Chondrocyte (in vitro differentiated cells): ENCODE results near the gene ZCCHC7. TPM values are rescaled to one million over a fixed set of nuclear protein-coding genes. Genes with fewer than 3 reads are reported as not detected.

Experiments used
- DNase-seq: peaks from one replicate; pipeline ENCODE4 v3.0.0; 2021; ENCODE audit warnings: mixed read lengths, low spot score
- H3K27ac Mint-ChIP-seq: one replicate; pipeline ENCODE4 v1.8.0; 2021; ENCODE audit warnings: mild to moderate bottlenecking, moderate library complexity, mixed read lengths; ENCODE audit not compliant: unreplicated experiment
- H3K27me3 Mint-ChIP-seq: 2 replicates; pipeline ENCODE4 v1.8.0; 2021; ENCODE audit warnings: low read depth, mixed read lengths
- H3K36me3 Mint-ChIP-seq: 2 replicates; pipeline ENCODE4 v1.8.0; 2021; ENCODE audit warnings: low read depth, mixed read lengths
- H3K4me1 Mint-ChIP-seq: 2 replicates; pipeline ENCODE4 v1.8.0; 2021; ENCODE audit warnings: low read depth, mild to moderate bottlenecking, mixed read lengths
- H3K4me3 Mint-ChIP-seq: one replicate; pipeline ENCODE4 v1.8.0; 2021; ENCODE audit warnings: mild to moderate bottlenecking, moderate library complexity, mixed read lengths; ENCODE audit not compliant: unreplicated experiment
- H3K9me3 Mint-ChIP-seq: 2 replicates; pipeline ENCODE4 v1.8.0; 2021; ENCODE audit warnings: low read depth, mixed read lengths
- CTCF ChIP-seq: fragments of 200-600 bp; sonication (generic); IDR thresholded peaks from 2 replicates; pipeline ENCODE4 v1.5.0; 2021; ENCODE audit warnings: antibody characterized with exemption, mild to moderate bottlenecking, moderate library complexity
- total RNA-seq: library from RNA; stranded (reverse); gene quantifications from 3 replicates; pipeline ENCODE4 v1.2.1, GENCODE V29; 2021

ZCCHC7 gene
- total RNA-seq, 1 donor from 2014 or later: 22.5 TPM

DNA sequence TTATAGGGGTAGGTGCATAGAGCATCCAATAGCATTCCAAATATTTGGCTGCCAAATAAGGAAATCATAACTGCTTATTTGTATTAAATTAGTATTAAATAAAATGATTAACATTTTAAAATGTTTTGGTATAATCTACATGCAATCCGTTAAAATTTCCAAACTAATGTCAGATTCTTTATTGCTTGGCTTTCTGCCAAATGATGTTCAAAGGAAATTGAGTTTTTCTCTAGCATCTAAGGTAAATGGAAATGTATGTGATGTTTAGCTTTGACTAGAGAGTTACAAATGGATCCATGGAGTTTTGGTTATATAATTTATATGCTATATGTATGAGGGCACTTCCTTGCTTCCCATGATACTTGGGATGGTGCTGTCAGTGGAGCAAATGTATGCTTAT, 121.7 kb downstream of the ZCCHC7 start:
- no peaks in the 10 kb centered on the region for H3K9me3 Mint-ChIP-seq
- H3K4me1 Mint-ChIP-seq: peaks cover 3% of the 10 kb centered on the region
- H3K36me3 Mint-ChIP-seq: peaks cover 1% of the 10 kb centered on the region
- no peak for DNase-seq
- no peak overlapping the region for H3K4me3 Mint-ChIP-seq
- no peak overlapping the region for H3K27ac Mint-ChIP-seq
- no peaks in the 10 kb centered on the region for H3K27me3 Mint-ChIP-seq
- TF ChIP-seq CTCF: no peak

GRCh38 chr9:37243588-37244345, 123.4 kb downstream of the ZCCHC7 start:
- no peak overlapping the region for H3K4me3 Mint-ChIP-seq
- DNase-seq: no peak
- no peak for TF ChIP-seq CTCF
- peaks cover 1% of the 10 kb centered on the region for H3K36me3 Mint-ChIP-seq
- H3K27me3 Mint-ChIP-seq: no peaks in the 10 kb centered on the region
- H3K27ac Mint-ChIP-seq: no peak overlapping the region
- H3K9me3 Mint-ChIP-seq: no peaks in the 10 kb centered on the region
- peaks cover 3% of the 10 kb centered on the region for H3K4me1 Mint-ChIP-seq

GRCh38 chr9:37246826-37247225, 126.5 kb downstream of the ZCCHC7 start:
- Mint-ChIP-seq H3K27me3 (no peaks in the 10 kb centered on the region), H3K27ac (no peak overlapping the region), H3K4me3 (no peak overlapping the region), H3K9me3 (no peaks in the 10 kb centered on the region), H3K4me1 (peaks cover 3% of the 10 kb centered on the region), H3K36me3 (peaks cover 8% of the 10 kb centered on the region)
- no peak for TF ChIP-seq CTCF
- DNase-seq: no peak

- H3K4me3 Mint-ChIP-seq: no peak overlapping the region
- no peaks in the 10 kb centered on the region for H3K9me3 Mint-ChIP-seq
- H3K36me3 Mint-ChIP-seq: peaks cover 9% of the 10 kb centered on the region
- H3K27ac Mint-ChIP-seq: no peak overlapping the region
- H3K4me1 Mint-ChIP-seq: peaks cover 3% of the 10 kb centered on the region
- DNase-seq: no peak
- no peaks in the 10 kb centered on the region for H3K27me3 Mint-ChIP-seq
- no peak for TF ChIP-seq CTCF
Measured at GRCh38 chr9:37248651-37249163, 128.3 kb downstream of the ZCCHC7 start.

- H3K4me3 Mint-ChIP-seq: no peak overlapping the region
- no peak overlapping the region for H3K27ac Mint-ChIP-seq
- no peaks in the 10 kb centered on the region for H3K9me3 Mint-ChIP-seq
- H3K4me1 Mint-ChIP-seq: no peaks in the 10 kb centered on the region
- DNase-seq: no peak
- no peaks in the 10 kb centered on the region for H3K27me3 Mint-ChIP-seq
- H3K36me3 Mint-ChIP-seq: peaks cover 9% of the 10 kb centered on the region
- TF ChIP-seq CTCF: no peak
Measured at GRCh38 chr9:37251452-37251851, 131.1 kb downstream of the ZCCHC7 start.
